KMS-11 (cell line): Measurements from ENCODE around the gene STRBP.

ENCODE experiments used
- H2AFZ ChIP-seq: fragments of 200-600 bp; sonication (generic); 2 replicates; pipeline ENCODE4 v1.6.1; 2016; ENCODE audit warnings: antibody characterized with exemption, mixed run types, low read depth
- H3K27ac ChIP-seq: fragments of 200-600 bp; sonication (generic); 2 replicates; pipeline ENCODE4 v1.6.1; 2016; ENCODE audit warnings: mild to moderate bottlenecking, mixed run types
- H3K27me3 ChIP-seq: fragments of 200-600 bp; sonication (generic); 2 replicates; pipeline ENCODE4 v1.6.1; 2017; ENCODE audit warnings: mild to moderate bottlenecking, low read depth, mixed run types, moderate library complexity; ENCODE audit not compliant: insufficient read depth
- H3K36me3 ChIP-seq: fragments of 200-600 bp; sonication (generic); 2 replicates; pipeline ENCODE4 v1.6.1; 2017; ENCODE audit warnings: mild to moderate bottlenecking, mixed run types; ENCODE audit not compliant: insufficient read depth
- H3K4me1 ChIP-seq: fragments of 200-600 bp; sonication (generic); 2 replicates; pipeline ENCODE4 v1.6.1; 2016; ENCODE audit warnings: mild to moderate bottlenecking, low read depth, mixed run types; ENCODE audit not compliant: poor library complexity, severe bottlenecking
- H3K4me2 ChIP-seq: fragments of 200-600 bp; sonication (generic); 2 replicates; pipeline ENCODE4 v1.7.0; 2016; ENCODE audit warnings: mild to moderate bottlenecking, mixed run types
- H3K4me3 ChIP-seq: fragments of 200-600 bp; sonication (generic); IDR thresholded peaks from 2 replicates; pipeline ENCODE4 v1.6.1; 2017; ENCODE audit warnings: low read depth, low read length, mixed read lengths; ENCODE audit not compliant: insufficient read depth
- H3K79me2 ChIP-seq: fragments of 200-600 bp; sonication (generic); 2 replicates; pipeline ENCODE4 v1.6.1; 2016; ENCODE audit warnings: low read depth, mixed run types; ENCODE audit not compliant: insufficient read depth
- H3K9ac ChIP-seq: fragments of 200-600 bp; sonication (generic); 2 replicates; pipeline ENCODE4 v1.6.1; 2016; ENCODE audit warnings: mild to moderate bottlenecking, mixed run types
- H4K20me1 ChIP-seq: fragments of 200-600 bp; sonication (generic); 2 replicates; pipeline ENCODE4 v1.6.1; 2016; ENCODE audit warnings: mild to moderate bottlenecking, mixed run types; ENCODE audit not compliant: insufficient read depth
- CTCF ChIP-seq: fragments of 200-600 bp; sonication (generic); conservative IDR thresholded peaks from 2 replicates; pipeline ENCODE4 v1.6.1; 2017; ENCODE audit warnings: low read depth, mild to moderate bottlenecking, antibody characterized with exemption, low read length, moderate library complexity, mixed read lengths

Gene STRBP

GRCh38 chr9:123072407-123072995, 195.9 kb downstream of the STRBP start:
- Histone ChIP-seq H3K4me3 (no peak overlapping the region), H3K9ac (no peak overlapping the region), H3K36me3 (no peaks in the 10 kb centered on the region), H3K79me2 (no peaks in the 10 kb centered on the region), H4K20me1 (no peaks in the 10 kb centered on the region), H3K4me2 (no peak overlapping the region), H3K4me1 (no peaks in the 10 kb centered on the region), H2AFZ (no peak overlapping the region), H3K27me3 (no peaks in the 10 kb centered on the region), H3K27ac (no peak overlapping the region)
- TF ChIP-seq CTCF = no peak
